HCT116 (cell line): ENCODE measurements around the gene TNIK. TPM values are rescaled to one million over a fixed set of nuclear protein-coding genes. Genes with fewer than 3 reads are reported as not detected.

ENCODE experiments used
- ATAC-seq: fragments of 200-7000 bp; cut with Tn5 transposase; 2 replicates; pipeline ENCODE4 v1.9.1; 2020; ENCODE audit warnings: mild to moderate bottlenecking, moderate library complexity
- BruUV-seq: library from RNA; stranded (reverse); fragments of 400-500 nt; replicated peaks from 2 replicates; lab custom pipeline; 2021; lab: Mats Ljungman, UMichigan
- CTCF ChIA-PET: fragments of 300-600 bp; sonication (Branson Sonifier 250); formaldehyde crosslinking; loops from one replicate; lab custom pipeline; 2021; ENCODE audit warnings: antibody characterized with exemption; lab: Charles Lee
- POLR2A ChIA-PET: fragments of 300-600, 350-600 bp; sonication (Branson Sonifier 250); formaldehyde crosslinking; loops from one replicate; lab custom pipeline; 2021; ENCODE audit warnings: antibody characterized with exemption; lab: Charles Lee
- RAD21 ChIA-PET, 2 experiments: fragments of 300-600 bp; sonication (Branson Sonifier 250); formaldehyde crosslinking; loops; one replicate each; lab custom pipeline; 2023; ENCODE audit warnings: low total read pairs in 2 of 2; ENCODE audit not compliant: uncharacterized antibody in 2 of 2, unreplicated experiment in 2 of 2, low non-redundant PET in 1 of 2; lab: Charles Lee
- DNase-seq: peaks from one replicate; pipeline ENCODE4 v3.0.0-alpha.2; 2010; ENCODE audit warnings: low read depth, low spot score
- H2AFZ ChIP-seq: fragments of 200-600 bp; shearing (Covaris generic), sonication (generic); 2 replicates; pipeline ENCODE4 v1.6.1; 2017; ENCODE audit warnings: low read depth, mixed run types, mixed read lengths, antibody characterized with exemption, low read length; ENCODE audit not compliant: poor library complexity, severe bottlenecking
- H3K27ac ChIP-seq: 2 replicates; pipeline ENCODE4 v1.5.1; 2012; ENCODE audit warnings: low read depth, low read length
- H3K27me3 ChIP-seq: fragments of 200-600 bp; sonication (generic); 2 replicates; pipeline ENCODE4 v1.6.1; 2016; ENCODE audit warnings: mixed run types, low read length, mixed read lengths; ENCODE audit not compliant: insufficient read depth
- H3K36me3 ChIP-seq, 2 experiments: fragments of 200-500 bp in 1 of 2; fragments of 200-600 bp in 1 of 2; sonication (Bioruptor generic) in 1 of 2; sonication (generic) in 1 of 2; 2 replicates each; pipeline versions ENCODE4 v1.5.1 to v1.6.1; 2014 to 2016; ENCODE audit warnings: low read length in 2 of 2, inconsistent platforms in 1 of 2, mixed read lengths in 1 of 2, mixed run types in 1 of 2; ENCODE audit not compliant: insufficient read depth in 2 of 2, control insufficient read depth in 1 of 2
- H3K4me1 ChIP-seq, 2 experiments: fragments of 200-600 bp in 1 of 2; sonication (generic) in 1 of 2; 2 replicates each; pipeline versions ENCODE4 v1.5.1 to v1.6.1; 2012 to 2017; ENCODE audit warnings: low read length in 2 of 2, inconsistent platforms in 1 of 2, mild to moderate bottlenecking in 1 of 2, mixed read lengths in 1 of 2, mixed run types in 1 of 2, moderate library complexity in 1 of 2; ENCODE audit not compliant: insufficient read depth in 2 of 2, control insufficient read depth in 1 of 2
- H3K4me2 ChIP-seq: fragments of 200-600 bp; sonication (generic); 2 replicates; pipeline ENCODE4 v1.6.1; 2017; ENCODE audit warnings: mixed run types, low read length, mixed read lengths
- H3K4me3 ChIP-seq, 2 experiments: fragments of 200-600 bp in 1 of 2; sonication (generic) in 1 of 2; replicated peaks in 1 of 2; 2 replicates each; pipeline ENCODE4 v1.5.1; 2011 to 2016; ENCODE audit warnings: low read length in 2 of 2, control low read depth in 1 of 2, low read depth in 1 of 2, mild to moderate bottlenecking in 1 of 2, mixed read lengths in 1 of 2, mixed run types in 1 of 2
- H3K79me2 ChIP-seq: fragments of 200-600 bp; sonication (generic); 2 replicates; pipeline ENCODE4 v1.6.1; 2017; ENCODE audit warnings: mild to moderate bottlenecking, mixed run types, low read length, moderate library complexity, mixed read lengths; ENCODE audit not compliant: insufficient read depth
- H3K9ac ChIP-seq: fragments of 200-600 bp; sonication (generic); 2 replicates; pipeline ENCODE4 v1.6.1; 2016; ENCODE audit warnings: low read length, mixed read lengths
- H3K9me2 ChIP-seq: fragments of 200-600 bp; sonication (generic), shearing (Covaris generic); 2 replicates; pipeline ENCODE4 v1.6.1; 2017; ENCODE audit warnings: mixed run types, mild to moderate bottlenecking, moderate library complexity; ENCODE audit not compliant: insufficient read depth
- H3K9me3 ChIP-seq, 2 experiments: fragments of 200-500 bp in 1 of 2; fragments of 200-600 bp in 1 of 2; sonication (Bioruptor generic) in 1 of 2; sonication (generic) in 1 of 2; 2 replicates each; pipeline ENCODE4 v1.6.1; 2014 to 2017; ENCODE audit warnings: low read length in 2 of 2, mixed read lengths in 2 of 2, inconsistent platforms in 1 of 2, low read depth in 1 of 2, mild to moderate bottlenecking in 1 of 2, mixed run types in 1 of 2, moderate library complexity in 1 of 2; ENCODE audit not compliant: control insufficient read depth in 1 of 2, insufficient read depth in 1 of 2
- H4K20me1 ChIP-seq: fragments of 200-600 bp; sonication (generic), shearing (Covaris generic); 2 replicates; pipeline ENCODE4 v1.6.1; 2017; ENCODE audit warnings: mixed run types, mild to moderate bottlenecking, moderate library complexity; ENCODE audit not compliant: insufficient read depth
- CBX3 ChIP-seq: IDR thresholded peaks from 2 replicates; pipeline ENCODE4 v1.6.1; 2012; ENCODE audit warnings: low read depth
- CEBPB ChIP-seq: IDR thresholded peaks from 2 replicates; pipeline ENCODE4 v1.6.1; 2012; ENCODE audit warnings: low read depth
- CTCF ChIP-seq, 3 experiments: fragments of 200-600 bp in 1 of 3; sonication (generic) in 1 of 3; IDR thresholded peaks in 2 of 3; conservative IDR thresholded peaks in 1 of 3; 2 replicates each; pipeline ENCODE4 v1.5.1; 2012 to 2017; ENCODE audit warnings: low read depth in 2 of 3, low read length in 2 of 3, antibody characterized with exemption in 1 of 3, borderline replicate concordance in 1 of 3, control low read depth in 1 of 3, mild to moderate bottlenecking in 1 of 3, mixed read lengths in 1 of 3, mixed run types in 1 of 3, moderate library complexity in 1 of 3; ENCODE audit not compliant: insufficient read depth in 1 of 3
- EGR1 ChIP-seq: IDR thresholded peaks from 2 replicates; pipeline ENCODE4 v1.6.1; 2012; ENCODE audit warnings: low read depth
- ELF1 ChIP-seq: IDR thresholded peaks from 2 replicates; pipeline ENCODE4 v1.6.1; 2012; ENCODE audit warnings: low read depth, borderline replicate concordance
- EZH2 ChIP-seq: fragments of 200-600 bp; sonication (generic); IDR thresholded peaks from 2 replicates; pipeline ENCODE4 v1.6.1; 2017; ENCODE audit warnings: antibody characterized with exemption, mixed run types
- FOSL1 ChIP-seq: IDR thresholded peaks from 2 replicates; pipeline ENCODE4 v1.6.1; 2012; ENCODE audit warnings: low read depth
- MAX ChIP-seq: IDR thresholded peaks from 2 replicates; pipeline ENCODE4 v1.6.1; 2012
- POLR2A ChIP-seq: IDR thresholded peaks from 2 replicates; pipeline ENCODE4 v1.7.0; 2011; ENCODE audit warnings: borderline replicate concordance; ENCODE audit not compliant: insufficient read depth, insufficient read length; ENCODE audit errors: extremely low read depth
- POLR2AphosphoS5 ChIP-seq: IDR thresholded peaks from 2 replicates; pipeline ENCODE4 v1.6.1; 2011; ENCODE audit warnings: mild to moderate bottlenecking, low read depth, low read length, moderate library complexity
- REST ChIP-seq: IDR thresholded peaks from 2 replicates; pipeline ENCODE4 v1.6.1; 2012; ENCODE audit warnings: low read depth
- SIN3A ChIP-seq: IDR thresholded peaks from 2 replicates; pipeline ENCODE4 v1.6.1; 2012; ENCODE audit warnings: low read depth
- SP1 ChIP-seq: IDR thresholded peaks from 2 replicates; pipeline ENCODE4 v1.6.1; 2012; ENCODE audit warnings: low read depth
- SRF ChIP-seq: IDR thresholded peaks from 2 replicates; pipeline ENCODE4 v1.6.1; 2012; ENCODE audit warnings: low read depth
- TCF7L2 ChIP-seq: IDR thresholded peaks from 2 replicates; pipeline ENCODE4 v1.7.0; 2011; ENCODE audit warnings: borderline replicate concordance, inconsistent platforms; ENCODE audit not compliant: insufficient read depth, insufficient read length; ENCODE audit errors: extremely low read depth
- YY1 ChIP-seq: IDR thresholded peaks from 2 replicates; pipeline ENCODE4 v1.6.1; 2011; ENCODE audit warnings: low read length, low read depth, moderate library complexity, mild to moderate bottlenecking; ENCODE audit not compliant: insufficient replicate concordance; ENCODE audit errors: extremely low read depth
- ZFX ChIP-seq: fragments of 450-650 bp; IDR thresholded peaks from 2 replicates; pipeline ENCODE4 v1.6.1; 2017
- ZNF274 ChIP-seq: fragments of 200-500 bp; sonication (Bioruptor generic); IDR thresholded peaks from 2 replicates; pipeline ENCODE4 v1.6.1; 2014; ENCODE audit warnings: mild to moderate bottlenecking, low read depth, low read length, inconsistent platforms
- intact Hi-C: fragments of 100-400 bp; cut with micrococcal nuclease; formaldehyde crosslinking; loops from 2 replicates; pipeline ENCODE4 v1.10.0; 2022
- total RNA-seq: library from RNA; stranded (reverse); gene quantifications from one replicate; pipeline ENCODE4 v1.2.1, GENCODE V29; 2021; ENCODE audit not compliant: unreplicated experiment

TNIK gene
- total RNA-seq, 1 experiment from 2014 or later = 24.1 TPM

DNA sequence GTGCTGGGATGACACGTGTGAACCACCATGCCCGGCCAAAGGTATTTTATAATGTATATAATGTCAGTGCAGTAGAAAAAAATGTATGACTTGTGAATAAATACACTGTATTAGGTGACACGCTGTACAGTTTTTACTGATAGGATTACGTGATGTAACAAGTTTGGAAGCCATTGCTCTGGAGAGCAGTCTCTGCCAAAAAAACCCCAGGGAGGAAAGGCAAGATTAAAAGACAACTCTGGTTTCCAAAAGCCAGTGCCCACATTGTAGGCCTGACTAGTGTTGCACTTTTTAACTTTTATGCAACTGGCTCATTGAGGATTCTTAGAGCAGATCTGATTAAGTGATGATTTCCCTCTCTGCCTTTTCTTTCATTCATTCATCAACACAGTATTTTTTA lies 371.7 kb downstream of the TNIK start (continued):
- TF ChIP-seq EGR1 = no peak
- TF ChIP-seq CTCF (IDR thresholded peaks at IDR 0.05 in 2 of 3, conservative IDR thresholded peaks at IDR 0.05 in 1 of 3; ENCODE audit: borderline replicate concordance in 1 of 3, insufficient read depth in 1 of 3, low read depth in 2 of 3, low read length in 2 of 3) = no peak
- no peak for TF ChIP-seq ZNF274
- no peak for TF ChIP-seq MAX

DNA sequence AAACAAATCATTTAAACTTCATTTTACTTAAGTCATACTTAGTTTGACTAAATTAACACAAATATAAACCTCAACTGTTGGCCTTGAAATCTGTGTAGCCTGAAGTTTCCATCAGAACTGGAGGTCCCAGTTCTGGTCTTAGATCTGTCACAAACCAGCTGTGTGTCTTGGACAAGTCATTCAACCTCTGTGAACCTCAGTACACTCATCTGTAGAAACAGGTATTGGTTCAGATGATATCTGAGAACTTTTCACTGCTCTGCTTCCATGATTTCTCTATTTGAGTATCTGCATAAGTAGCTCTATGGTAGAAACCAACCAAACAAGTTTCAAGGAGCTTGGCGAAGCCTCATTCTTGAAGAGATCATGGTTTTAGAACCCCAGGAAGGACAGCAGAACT lies 373.3 kb downstream of the TNIK start:
- ChIA-PET RAD21 (no interaction called here), POLR2A (no interaction called here), CTCF (no interaction called here)
- Histone ChIP-seq H3K79me2 (no peaks in the 10 kb centered on the region), H3K36me3 (0 out of 4 replicates have a peak, but pooled peaks cover 0 to 5% of the 10 kb centered on the region in 2 experiments), H3K27ac (no peak overlapping the region), H3K4me2 (no peak overlapping the region), H2AFZ (no peak overlapping the region), H3K9me2 (no peaks in the 10 kb centered on the region), H4K20me1 (no peaks in the 10 kb centered on the region), H3K9ac (no peak overlapping the region), H3K4me1 (peaks cover 3 to 10% of the 10 kb centered on the region in 2 experiments), H3K9me3 (no peaks in the 10 kb centered on the region), H3K4me3 (no peak overlapping the region), H3K27me3 (no peaks in the 10 kb centered on the region)
- no TSS peak for BruUV-seq
- DNase-seq (no peak), ATAC-seq (no peak)
- intact Hi-C loops = no loop called here
- TF ChIP-seq ZFX (no peak), POLR2AphosphoS5 (no peak), CTCF (IDR thresholded peaks at IDR 0.05 in 2 of 3, conservative IDR thresholded peaks at IDR 0.05 in 1 of 3; ENCODE audit: borderline replicate concordance in 1 of 3, insufficient read depth in 1 of 3, low read depth in 2 of 3, low read length in 2 of 3) (no peak), SIN3A (no peak), FOSL1 (no peak), CEBPB (no peak), EGR1 (no peak), TCF7L2 (no peak), EZH2 (no peak), ELF1 (no peak), POLR2A (no peak), MAX (no peak), SP1 (no peak), YY1 (no peak), CBX3 (no peak), SRF (no peak), REST (no peak)
